ENCODE measurements around the gene ABCD4. TPM values are rescaled to one million over a fixed set of nuclear protein-coding genes. Genes with fewer than 3 reads are reported as not detected.
A peak's percentile ranks its signal among the peaks of the same experiment; 100 is the strongest.

Gene ABCD4
- polyA plus RNA-seq, 2 of the 4 experiments (the other 2 are of a cell fraction), result 13.9 to 35.8 TPM

GRCh38 chr14:74255281-74255680 is 47.5 kb downstream of the ABCD4 start:
- no peaks in the 10 kb centered on the region for H3K9me3 ChIP-seq
- no peak overlapping the region for H3K4me3 ChIP-seq
- ChIA-PET POLR2A (no interaction called here), CTCF (interaction anchor here (0.9 to 6.2 kb wide), 6 partner anchors 15 to 153 kb away, joined by 3 to 56 read pairs (median 4); partner anchors contain the start of gene VSX2)
- FAIRE-seq (no peak), ATAC-seq (no peak), DNase-seq (ENCODE audit: low read depth in 1 of 2, low spot score in 1 of 2) (no peak)
- WGBS (ENCODE audit: missing lambda C conversion rate), result 44% methylated on average over 3 of the region's 3 CpGs
- H3K4me1 ChIP-seq, result peaks cover 6% of the 10 kb centered on the region; the same call in 2 of the 3 replicates
- H3K27ac ChIP-seq, result no peak overlapping the region
- H3K4me2 ChIP-seq, result no peak overlapping the region
- no peak for TF ChIP-seq RAD21 (conservative IDR thresholded peaks at IDR 0.05 in 1 of 2, IDR thresholded peaks at IDR 0.05 in 1 of 2)
- TF ChIP-seq NFE2L2 (conservative IDR thresholded peaks at IDR 0.05; ENCODE audit: low read length), result no peak
- TF ChIP-seq, protein P1, sequence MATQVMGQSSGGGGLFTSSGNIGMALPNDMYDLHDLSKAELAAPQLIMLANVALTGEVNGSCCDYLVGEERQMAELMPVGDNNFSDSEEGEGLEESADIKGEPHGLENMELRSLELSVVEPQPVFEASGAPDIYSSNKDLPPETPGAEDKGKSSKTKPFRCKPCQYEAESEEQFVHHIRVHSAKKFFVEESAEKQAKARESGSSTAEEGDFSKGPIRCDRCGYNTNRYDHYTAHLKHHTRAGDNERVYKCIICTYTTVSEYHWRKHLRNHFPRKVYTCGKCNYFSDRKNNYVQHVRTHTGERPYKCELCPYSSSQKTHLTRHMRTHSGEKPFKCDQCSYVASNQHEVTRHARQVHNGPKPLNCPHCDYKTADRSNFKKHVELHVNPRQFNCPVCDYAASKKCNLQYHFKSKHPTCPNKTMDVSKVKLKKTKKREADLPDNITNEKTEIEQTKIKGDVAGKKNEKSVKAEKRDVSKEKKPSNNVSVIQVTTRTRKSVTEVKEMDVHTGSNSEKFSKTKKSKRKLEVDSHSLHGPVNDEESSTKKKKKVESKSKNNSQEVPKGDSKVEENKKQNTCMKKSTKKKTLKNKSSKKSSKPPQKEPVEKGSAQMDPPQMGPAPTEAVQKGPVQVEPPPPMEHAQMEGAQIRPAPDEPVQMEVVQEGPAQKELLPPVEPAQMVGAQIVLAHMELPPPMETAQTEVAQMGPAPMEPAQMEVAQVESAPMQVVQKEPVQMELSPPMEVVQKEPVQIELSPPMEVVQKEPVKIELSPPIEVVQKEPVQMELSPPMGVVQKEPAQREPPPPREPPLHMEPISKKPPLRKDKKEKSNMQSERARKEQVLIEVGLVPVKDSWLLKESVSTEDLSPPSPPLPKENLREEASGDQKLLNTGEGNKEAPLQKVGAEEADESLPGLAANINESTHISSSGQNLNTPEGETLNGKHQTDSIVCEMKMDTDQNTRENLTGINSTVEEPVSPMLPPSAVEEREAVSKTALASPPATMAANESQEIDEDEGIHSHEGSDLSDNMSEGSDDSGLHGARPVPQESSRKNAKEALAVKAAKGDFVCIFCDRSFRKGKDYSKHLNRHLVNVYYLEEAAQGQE (IDR thresholded peaks at IDR 0.05), result no peak
- TF ChIP-seq ZC3H11A (IDR thresholded peaks at IDR 0.05), result no peak
- TF ChIP-seq JUNB (IDR thresholded peaks at IDR 0.05), result no peak
- no peak for TF ChIP-seq MAZ (IDR thresholded peaks at IDR 0.05; ENCODE audit: borderline replicate concordance, low read depth, low read length)
- no peak for TF ChIP-seq KDM1A (IDR thresholded peaks at IDR 0.05; ENCODE audit: low read depth)
- no peak for TF ChIP-seq PHF8 (IDR thresholded peaks at IDR 0.05; ENCODE audit: borderline replicate concordance, low read depth)
- TF ChIP-seq SMC3 (IDR thresholded peaks at IDR 0.05), result no peak
- no peak for TF ChIP-seq NR3C1 (IDR thresholded peaks at IDR 0.05)
- TF ChIP-seq EP300 (IDR thresholded peaks at IDR 0.05), result no peak
- TF ChIP-seq JUN (IDR thresholded peaks at IDR 0.05), result no peak
- no peak for TF ChIP-seq HES2 (IDR thresholded peaks at IDR 0.05)

GRCh38 chr14:74249433-74250375 is 53.0 kb downstream of the ABCD4 start:
- peak in 1 of 2 experiments; percentile 34 for DNase-seq (ENCODE audit: low read depth in 1 of 2, low spot score in 1 of 2)
- Histone ChIP-seq H3K4me2 (peak overlapping the region; percentile 25; the same call in 1 of the 3 replicates), H3K4me1 (peaks cover 13% of the 10 kb centered on the region; the same call in 1 of the 3 replicates), H3K9me3 (no peaks in the 10 kb centered on the region), H3K27ac (0 out of 6 replicates have a peak overlapping the region, but pooled peaks of 1 of the 2 experiments have one; percentile 6), H3K4me3 (no peak overlapping the region)
- FAIRE-seq, result no peak
- 70% methylated on average over 12 of the region's 12 CpGs for WGBS (ENCODE audit: missing lambda C conversion rate)
- CTCF ChIA-PET, result interaction anchor here (0.6 to 6.2 kb wide), 10 partner anchors 9 to 138 kb away, joined by 3 to 53 read pairs (median 6); partner anchors contain the start of gene VSX2
- no peak for ATAC-seq
- POLR2A ChIA-PET, result no interaction called here
- 0 out of 2 replicates have a peak, but pooled peaks have one; percentile 56 for TF ChIP-seq HDAC2 (IDR thresholded peaks at IDR 0.05)
- TF ChIP-seq CHD2 (IDR thresholded peaks at IDR 0.05; ENCODE audit: low read length, partially characterized antibody), result no peak
- TF ChIP-seq KDM1A (IDR thresholded peaks at IDR 0.05; ENCODE audit: low read depth), result peak; percentile 86
- TF ChIP-seq MAFK (IDR thresholded peaks at IDR 0.05; ENCODE audit: partially characterized antibody), result peak; percentile 37
- peak; percentile 42 for TF ChIP-seq CHD4 (IDR thresholded peaks at IDR 0.05; ENCODE audit: borderline replicate concordance)

DNA sequence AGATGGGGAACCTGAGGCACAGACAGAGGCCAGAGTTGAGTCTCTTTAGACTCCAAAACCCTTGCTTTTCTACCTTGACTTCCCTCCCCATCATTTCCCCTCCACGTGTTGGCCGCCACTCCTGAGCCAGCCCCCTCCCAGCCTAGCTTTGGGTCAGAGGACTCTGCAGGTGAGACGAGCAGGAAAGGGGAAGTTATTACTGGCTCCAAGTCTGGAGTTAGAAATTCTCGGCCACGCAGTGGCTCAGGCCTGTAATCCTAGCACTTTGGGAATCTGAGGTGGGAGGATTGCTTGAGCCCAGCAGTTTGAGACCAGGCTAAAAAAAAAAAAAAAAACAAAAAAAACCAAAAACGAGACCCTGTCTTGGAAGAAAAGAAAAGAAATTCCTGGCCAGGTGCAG is 54.7 kb downstream of the ABCD4 start:
- DNase-seq (ENCODE audit: low read depth in 1 of 2, low spot score in 1 of 2), result no peak
- H3K4me1 ChIP-seq, result peaks cover 13% of the 10 kb centered on the region; the same call in 1 of the 3 replicates
- TF ChIP-seq FOSB (CRISPR knock-in tag; IDR thresholded peaks at IDR 0.05) (no peak), RFX5 (IDR thresholded peaks at IDR 0.05) (no peak), RAD21 (conservative IDR thresholded peaks at IDR 0.05 in 1 of 2, IDR thresholded peaks at IDR 0.05 in 1 of 2) (no peak), HOXA7 (CRISPR knock-in tag; IDR thresholded peaks at IDR 0.05) (no peak), JUNB (IDR thresholded peaks at IDR 0.05) (no peak), HOXB13 (CRISPR knock-in tag; IDR thresholded peaks at IDR 0.05; ENCODE audit: low read depth) (no peak), HES2 (IDR thresholded peaks at IDR 0.05) (no peak), NPAS2 (CRISPR knock-in tag; IDR thresholded peaks at IDR 0.05; ENCODE audit: borderline replicate concordance) (no peak), FOXS1 (CRISPR knock-in tag; IDR thresholded peaks at IDR 0.05) (no peak), CHD2 (IDR thresholded peaks at IDR 0.05; ENCODE audit: low read length, partially characterized antibody) (no peak)
- TF ChIP-seq, protein P2, sequence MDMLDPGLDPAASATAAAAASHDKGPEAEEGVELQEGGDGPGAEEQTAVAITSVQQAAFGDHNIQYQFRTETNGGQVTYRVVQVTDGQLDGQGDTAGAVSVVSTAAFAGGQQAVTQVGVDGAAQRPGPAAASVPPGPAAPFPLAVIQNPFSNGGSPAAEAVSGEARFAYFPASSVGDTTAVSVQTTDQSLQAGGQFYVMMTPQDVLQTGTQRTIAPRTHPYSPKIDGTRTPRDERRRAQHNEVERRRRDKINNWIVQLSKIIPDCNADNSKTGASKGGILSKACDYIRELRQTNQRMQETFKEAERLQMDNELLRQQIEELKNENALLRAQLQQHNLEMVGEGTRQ (IDR thresholded peaks at IDR 0.05), result no peak
- ChIA-PET POLR2A (no interaction called here), CTCF (interaction anchor here (0.6 to 4.9 kb wide), 4 partner anchors 9 to 61 kb away, joined by 3 to 41 read pairs (median 4); no protein-coding TSS in a partner anchor)
- H3K9me3 ChIP-seq, result no peaks in the 10 kb centered on the region
- 61% methylated on average over 6 of the region's 6 CpGs for WGBS (ENCODE audit: missing lambda C conversion rate)
- ATAC-seq, result no peak
- no peak overlapping the region for H3K4me3 ChIP-seq
- FAIRE-seq, result no peak
- H3K27ac ChIP-seq, result no peak overlapping the region
- H3K4me2 ChIP-seq, result no peak overlapping the region
